ENCODE data around the gene ANGEL2. TPM values are rescaled to one million over a fixed set of nuclear protein-coding genes. Genes with fewer than 3 reads are reported as not detected.
A peak's percentile ranks its signal among the peaks of the same experiment; 100 is the strongest.

ANGEL2 gene
- total RNA-seq, 1 donor from 2014 or later: 103 TPM

- DNase-seq: no peak
Measured at GRCh38 chr1:212951126-212951946, 64.3 kb downstream of the ANGEL2 start.

- DNase-seq: peak; percentile 82
Measured at GRCh38 chr1:212950243-212951125, 65.2 kb downstream of the ANGEL2 start, which contains the start of gene VASH2. TSS of gene VASH2 (plus strand) at chr1:212950541. CDS start at chr1:212951543, 1,002 bp downstream.

DNA sequence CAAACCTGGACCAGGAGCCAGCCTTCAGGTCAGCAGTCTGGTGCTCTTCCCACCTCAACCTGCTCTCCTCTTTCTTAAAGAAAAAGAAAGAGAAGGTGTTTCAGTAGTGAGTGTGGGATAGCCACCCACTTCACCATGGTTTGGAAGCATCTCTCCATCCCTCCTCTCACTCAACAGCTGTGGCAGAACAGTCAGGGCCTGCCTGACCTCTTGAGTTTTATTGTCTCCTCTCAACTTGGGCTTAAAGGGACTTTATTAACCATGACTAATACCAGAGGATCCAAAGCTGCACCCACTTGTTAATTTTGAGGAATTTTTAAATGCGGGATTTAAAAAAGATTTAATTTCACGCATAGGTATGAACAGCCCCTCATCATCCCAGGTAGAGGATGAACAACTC is 65.9 kb downstream of the ANGEL2 start:
- no peak for DNase-seq

DNA sequence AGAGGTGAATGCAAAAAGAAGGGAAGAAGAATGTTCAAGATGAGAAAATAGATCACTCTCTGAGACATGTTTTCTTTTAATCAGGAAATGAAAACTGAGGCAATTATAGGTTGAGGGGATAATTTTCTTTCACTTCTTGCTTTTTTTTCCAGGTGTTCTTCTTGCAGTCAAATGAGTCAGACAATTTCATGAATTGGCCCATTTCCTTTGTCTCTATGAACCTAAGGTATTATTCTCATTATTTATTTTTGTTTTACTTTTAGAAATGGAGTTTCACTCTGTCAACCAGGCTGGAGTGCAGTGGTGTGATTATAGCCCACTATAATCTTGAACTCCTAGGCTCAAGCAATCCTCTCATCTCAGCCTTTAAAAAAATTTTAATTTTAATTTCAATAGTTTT is 68.8 kb downstream of the ANGEL2 start:
- DNase-seq: no peak

GRCh38 chr1:212945463-212946160 is 70.1 kb downstream of the ANGEL2 start:
- DNase-seq: no peak

DNA sequence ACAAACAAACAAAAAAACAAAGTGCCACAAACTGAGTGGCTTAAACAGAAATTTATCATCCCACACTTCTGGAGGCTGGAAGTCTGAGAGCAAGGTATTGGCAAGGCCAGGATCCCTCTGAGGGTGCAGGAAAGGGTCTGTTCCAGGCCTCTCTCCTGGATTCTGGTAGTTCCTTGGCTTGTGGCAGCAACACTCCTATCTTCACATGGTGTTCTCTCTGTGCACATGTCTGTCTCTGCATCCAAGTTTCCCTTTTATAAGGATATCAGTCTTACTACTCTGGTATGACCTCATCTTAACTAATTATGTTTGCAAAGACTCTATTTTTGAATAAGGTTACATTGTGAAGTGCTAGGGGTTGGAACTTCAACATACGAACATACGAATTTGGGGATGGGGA is 70.6 kb downstream of the ANGEL2 start:
- no peak for DNase-seq

GRCh38 chr1:212944229-212944901 is 71.3 kb downstream of the ANGEL2 start:
- DNase-seq: no peak

- DNase-seq: no peak
Measured at GRCh38 chr1:212943393-212943710, 72.3 kb downstream of the ANGEL2 start.

GRCh38 chr1:212942679-212943392 is 72.8 kb downstream of the ANGEL2 start:
- no peak for DNase-seq

Other genes with a start within 250 kb of the ANGEL2 start
- gene NSL1, start 224.1 kb downstream of the ANGEL2 start, total RNA-seq: 62.4 TPM
- gene TATDN3, start 224.0 kb downstream of the ANGEL2 start, total RNA-seq: 29.3 TPM
- not detected for gene SPATA45, start 168.2 kb downstream of the ANGEL2 start, total RNA-seq
- 53.0 TPM for gene FLVCR1, start 157.6 kb downstream of the ANGEL2 start, total RNA-seq
- 35.9 TPM for gene VASH2, start 65.3 kb downstream of the ANGEL2 start, total RNA-seq
- 85.6 TPM for gene RPS6KC1, start 35.4 kb upstream of the ANGEL2 start, total RNA-seq

All from occipital lobe (tissue), 2 donors.